NCI-H460 (cell line): Measurements from ENCODE around the gene SHB. TPM values are rescaled to one million over a fixed set of nuclear protein-coding genes. Genes with fewer than 3 reads are reported as not detected.

Experiments
- DNase-seq: peaks from one replicate; pipeline ENCODE4 v3.0.0-alpha.2; 2016; ENCODE audit warnings: low read depth; ENCODE audit errors: extremely low read depth
- total RNA-seq: library from RNA; depleted of rRNA; stranded (reverse); fragments of >200 nt; shearing (Covaris generic); gene quantifications from 2 replicates; pipeline ENCODE4 v1.2.3, GENCODE V29; 2014

The SHB gene
- total RNA-seq, 1 experiment from 2014 or later: 12.5 TPM

- no peak for DNase-seq
These were observed 41.3 kb downstream of the SHB start for GRCh38 chr9:38027714-38028113.

DNA sequence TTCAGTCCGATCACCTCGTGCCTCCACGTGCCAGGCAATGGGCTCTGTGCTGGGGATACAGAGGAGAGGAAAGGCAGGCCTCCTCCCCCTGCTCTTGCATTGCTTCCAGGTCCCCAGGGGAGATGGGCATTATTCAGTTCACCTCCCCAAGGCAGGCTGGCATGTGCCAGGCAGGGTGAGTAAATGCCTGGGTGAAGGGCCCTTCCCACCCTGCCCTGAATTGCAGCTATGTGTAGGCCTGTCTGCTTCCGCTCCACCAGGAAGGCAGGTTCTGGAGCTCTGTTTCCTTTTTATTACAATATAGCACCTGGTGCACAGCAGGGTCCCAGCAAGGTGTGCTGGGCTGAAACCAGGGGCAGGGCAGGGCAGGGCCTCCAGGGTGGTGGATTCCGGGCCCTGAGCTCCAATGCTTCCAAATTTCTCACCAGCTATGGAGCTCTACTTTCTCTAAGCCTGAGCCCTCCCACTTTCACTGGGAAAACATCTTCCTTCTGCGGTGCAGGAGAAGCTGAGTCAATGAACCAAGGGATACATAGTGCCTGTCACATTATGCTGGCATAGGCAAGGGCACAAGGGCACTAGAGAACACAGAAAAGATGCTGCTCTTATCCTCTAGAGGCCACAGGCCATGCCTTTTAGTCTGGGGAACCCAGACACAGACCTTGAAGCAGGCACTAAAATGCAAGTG lies 42.0 kb downstream of the SHB start:
- no peak for DNase-seq

DNA sequence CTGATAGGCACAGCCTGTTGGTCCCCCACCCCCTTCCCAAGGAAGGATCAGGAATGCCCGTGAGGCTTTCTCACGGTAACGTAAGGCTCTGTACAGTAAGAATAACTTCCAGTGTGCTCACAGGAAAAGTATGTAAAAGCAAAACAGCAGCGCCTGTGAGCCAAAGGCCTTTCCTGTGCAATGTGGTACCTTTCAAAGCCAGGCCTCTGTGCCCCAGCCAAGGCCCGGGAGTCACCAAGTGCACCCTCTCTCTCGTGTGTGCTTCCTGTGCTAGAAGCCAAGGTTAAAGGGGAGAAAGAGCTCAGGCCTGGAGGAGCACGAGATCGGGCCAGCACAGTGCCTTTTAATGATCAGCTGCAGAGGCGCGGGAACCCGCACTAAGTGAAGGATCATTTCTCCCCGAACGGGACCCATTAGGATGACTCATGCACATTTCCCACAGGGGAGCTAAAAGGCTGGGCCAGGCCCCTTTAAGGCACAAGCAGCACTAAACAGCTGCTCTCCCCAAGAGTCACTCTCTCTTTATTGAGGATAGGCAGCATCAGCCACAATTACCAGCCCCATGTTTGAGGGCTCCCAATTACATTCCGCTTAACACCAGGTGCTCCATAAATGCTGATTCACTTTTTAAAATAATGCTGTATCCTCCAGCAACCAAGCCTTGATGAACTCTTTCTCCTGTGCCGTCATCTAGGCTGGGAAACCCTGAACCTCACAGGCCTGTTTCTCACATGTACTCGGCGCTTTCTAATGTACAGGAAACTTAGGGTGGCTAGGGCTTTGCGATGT lies 42.8 kb downstream of the SHB start:
- peak; percentile 59 for DNase-seq

- no peak for DNase-seq
These were observed 43.9 kb downstream of the SHB start for GRCh38 chr9:38025166-38025565.

DNA sequence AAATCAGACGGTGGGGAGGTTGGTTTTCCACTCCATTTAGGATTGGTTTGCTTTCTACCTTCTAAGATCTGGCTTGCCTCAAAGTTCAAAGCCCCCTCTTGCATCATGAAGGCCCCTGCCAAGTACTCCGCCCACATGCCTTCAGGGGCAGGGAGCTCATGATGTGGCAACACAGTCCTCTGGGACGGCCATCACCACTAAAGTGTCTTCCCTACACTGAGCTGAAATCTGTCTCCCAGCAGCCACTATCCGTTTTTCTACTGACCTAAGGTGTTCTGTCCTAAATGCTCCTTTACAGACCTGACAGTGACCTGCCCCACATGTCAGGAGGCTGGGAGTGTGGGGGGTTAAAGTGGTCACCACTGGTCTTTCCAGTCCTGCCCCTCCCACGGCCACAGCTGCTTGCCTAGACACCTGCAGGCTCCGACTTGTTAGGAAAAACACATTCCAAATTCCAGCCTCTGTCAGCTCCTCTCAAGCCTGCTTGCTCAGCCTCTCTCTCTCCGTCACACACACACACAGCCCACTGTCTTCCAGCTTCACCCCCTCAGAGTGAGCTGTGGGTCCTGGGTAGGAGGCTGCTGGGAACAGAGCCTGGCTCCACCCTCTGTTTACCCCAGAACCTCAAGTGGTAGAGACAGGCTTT lies 44.9 kb downstream of the SHB start:
- no peak for DNase-seq

GRCh38 chr9:38023661-38024035 lies 45.4 kb downstream of the SHB start:
- DNase-seq: no peak

- DNase-seq: no peak
These were observed 46.0 kb downstream of the SHB start for GRCh38 chr9:38022995-38023394.

DNA sequence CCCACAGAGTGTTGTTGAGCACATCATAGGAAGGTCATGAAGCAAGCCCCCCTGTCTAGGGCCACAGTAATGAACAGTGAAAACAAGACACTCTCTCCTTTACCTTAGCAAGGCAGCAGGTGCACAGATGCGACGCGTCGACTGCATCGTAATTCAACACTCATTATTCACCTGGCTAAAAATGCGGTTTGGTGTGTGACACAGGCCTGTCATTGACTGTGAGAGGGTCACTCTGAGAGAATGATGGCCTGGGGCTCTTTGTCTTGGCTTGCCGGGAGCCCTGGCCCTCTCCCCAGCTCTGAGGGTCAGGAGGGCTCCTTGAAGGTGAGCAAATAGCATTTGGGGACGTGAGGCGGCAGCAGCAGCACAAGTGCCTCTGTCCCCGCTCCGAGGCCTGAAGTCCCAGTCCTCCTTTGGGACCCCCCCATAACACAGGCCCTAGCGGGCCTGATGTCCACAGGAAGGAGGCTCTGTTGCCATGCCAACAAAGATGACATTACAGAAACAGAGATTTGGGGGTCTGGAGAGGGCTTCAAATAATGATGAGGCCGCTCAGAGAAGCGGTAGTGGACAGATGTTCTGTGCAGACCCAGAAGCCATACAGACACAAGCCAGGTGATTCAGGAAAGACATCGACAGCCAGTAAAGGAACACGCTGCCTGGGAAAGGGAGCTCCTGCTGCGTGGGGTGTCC lies 46.7 kb downstream of the SHB start:
- no peak for DNase-seq

DNA sequence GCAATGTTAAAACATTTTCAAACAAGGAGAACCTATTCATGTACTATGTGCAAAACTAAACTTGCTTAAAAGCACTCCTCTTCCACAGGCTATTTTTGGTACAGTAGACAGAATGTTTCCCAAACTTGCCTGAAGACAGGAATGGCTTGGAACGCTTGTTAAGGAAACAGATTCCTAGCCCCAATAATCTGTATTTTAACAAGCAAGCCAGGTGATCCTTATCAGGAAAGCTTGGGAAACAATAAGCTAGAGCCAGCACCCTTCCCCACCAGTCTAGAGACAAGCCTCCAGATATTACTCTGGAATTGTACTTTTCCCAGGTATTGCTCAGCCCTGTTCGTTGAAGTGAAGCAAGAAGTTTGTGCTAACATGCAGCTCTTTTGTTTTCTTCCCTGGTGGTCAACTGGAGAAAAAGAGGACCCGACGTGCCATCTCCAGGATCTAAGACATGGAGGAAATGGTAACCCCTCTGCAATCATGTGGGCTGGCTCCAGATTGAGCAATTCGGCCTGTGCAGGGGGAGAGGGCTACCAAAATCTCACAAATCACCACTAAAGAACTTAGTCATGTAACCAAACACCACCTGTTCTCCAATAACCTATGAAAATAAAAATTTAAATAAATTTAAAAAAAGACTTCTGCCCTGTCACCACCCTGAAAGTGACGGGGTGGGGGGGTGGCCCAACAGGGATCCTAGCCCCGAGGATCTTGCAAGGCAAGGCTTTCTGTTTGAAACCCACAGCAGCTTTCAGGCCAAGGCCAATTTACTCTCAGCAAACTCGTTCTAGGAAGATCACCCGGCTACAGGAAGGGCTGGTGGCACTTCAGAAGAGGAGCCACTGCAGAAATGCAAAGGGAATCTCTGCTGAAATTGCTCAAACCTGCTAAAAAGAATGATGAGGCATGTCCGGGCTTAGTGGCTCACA lies 48.6 kb downstream of the SHB start:
- DNase-seq: no peak

GRCh38 chr9:38019731-38020130 lies 49.3 kb downstream of the SHB start:
- DNase-seq: no peak

DNA sequence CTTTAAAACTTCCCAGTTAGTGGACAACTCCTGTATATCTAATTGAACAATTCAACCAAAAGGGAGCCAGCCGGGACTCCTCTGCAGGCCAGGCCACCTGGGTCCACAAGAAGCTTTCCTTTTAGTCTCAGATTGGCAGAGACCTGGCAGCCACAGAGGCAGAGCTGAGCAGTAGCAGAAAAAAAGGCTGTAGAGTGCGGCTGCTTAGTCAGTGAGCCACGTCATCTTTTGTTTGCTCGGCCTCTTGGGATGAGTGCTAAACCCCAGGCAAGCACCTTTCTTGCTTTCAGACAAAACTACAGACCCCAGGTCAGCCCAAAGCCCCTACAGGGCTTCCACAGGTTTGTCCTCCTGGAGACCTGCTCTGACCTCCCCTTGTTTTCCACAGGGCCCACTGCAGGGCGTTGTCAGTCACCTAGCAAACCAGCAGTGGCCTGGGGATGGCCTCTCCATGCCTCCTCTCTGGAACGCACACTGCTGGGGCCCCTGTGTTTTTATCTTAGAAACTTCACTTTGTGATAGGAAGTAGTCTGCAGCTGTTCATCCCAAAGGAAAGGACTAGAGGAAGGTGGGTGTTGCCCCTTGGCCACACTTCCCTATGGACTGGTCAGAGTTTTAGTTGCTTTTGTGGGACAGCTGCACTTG lies 49.9 kb downstream of the SHB start:
- DNase-seq: peak; percentile 49

DNA sequence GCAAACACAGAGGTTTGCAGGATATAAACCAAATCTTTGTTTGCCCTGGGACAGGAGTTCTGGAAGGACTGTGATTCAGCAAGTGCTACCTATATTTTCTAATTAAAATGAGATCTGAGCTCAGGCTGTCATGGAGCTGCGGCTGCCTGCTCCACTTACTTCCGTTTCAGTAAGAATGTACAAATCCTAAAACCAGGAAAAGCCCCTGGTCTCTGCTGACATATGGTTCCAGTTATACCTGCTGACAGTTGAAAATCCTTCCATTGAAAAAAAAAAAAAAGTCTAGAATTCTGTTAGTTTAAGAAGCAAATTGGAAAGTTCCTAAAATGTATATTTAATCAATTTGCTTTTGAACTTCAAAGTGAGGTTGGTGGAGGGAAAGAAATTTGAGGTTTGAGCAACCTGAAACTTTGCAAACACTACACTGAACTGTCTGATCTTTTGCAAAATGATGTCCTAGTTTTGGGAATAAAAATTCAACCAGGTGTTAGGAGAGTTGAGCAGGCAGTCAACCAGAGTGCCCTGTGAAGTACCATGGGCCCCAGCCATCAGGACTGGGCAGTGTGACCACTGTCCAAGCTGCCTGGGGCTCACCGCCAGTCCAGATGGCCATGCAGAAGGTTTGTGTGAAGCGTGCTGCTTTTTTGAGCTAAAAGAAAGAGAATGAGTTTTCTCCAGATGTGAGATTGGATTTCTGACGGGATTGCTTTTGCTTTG lies 50.6 kb downstream of the SHB start:
- DNase-seq: no peak

DNA sequence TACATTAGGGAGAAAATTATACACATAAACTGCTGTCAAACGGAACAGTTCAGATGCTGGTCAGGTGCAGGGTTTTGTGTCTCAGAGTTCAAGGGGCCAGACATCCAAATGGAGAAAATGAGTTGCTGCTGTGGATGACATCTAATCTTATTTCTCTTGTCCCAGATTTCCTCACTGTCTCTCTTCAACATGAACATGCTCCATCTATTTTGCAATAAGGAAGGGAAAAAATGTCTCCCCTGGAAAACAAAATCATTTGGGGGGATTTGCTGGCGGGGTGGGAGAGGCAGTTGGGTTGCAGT lies 51.2 kb downstream of the SHB start:
- no peak for DNase-seq

DNA sequence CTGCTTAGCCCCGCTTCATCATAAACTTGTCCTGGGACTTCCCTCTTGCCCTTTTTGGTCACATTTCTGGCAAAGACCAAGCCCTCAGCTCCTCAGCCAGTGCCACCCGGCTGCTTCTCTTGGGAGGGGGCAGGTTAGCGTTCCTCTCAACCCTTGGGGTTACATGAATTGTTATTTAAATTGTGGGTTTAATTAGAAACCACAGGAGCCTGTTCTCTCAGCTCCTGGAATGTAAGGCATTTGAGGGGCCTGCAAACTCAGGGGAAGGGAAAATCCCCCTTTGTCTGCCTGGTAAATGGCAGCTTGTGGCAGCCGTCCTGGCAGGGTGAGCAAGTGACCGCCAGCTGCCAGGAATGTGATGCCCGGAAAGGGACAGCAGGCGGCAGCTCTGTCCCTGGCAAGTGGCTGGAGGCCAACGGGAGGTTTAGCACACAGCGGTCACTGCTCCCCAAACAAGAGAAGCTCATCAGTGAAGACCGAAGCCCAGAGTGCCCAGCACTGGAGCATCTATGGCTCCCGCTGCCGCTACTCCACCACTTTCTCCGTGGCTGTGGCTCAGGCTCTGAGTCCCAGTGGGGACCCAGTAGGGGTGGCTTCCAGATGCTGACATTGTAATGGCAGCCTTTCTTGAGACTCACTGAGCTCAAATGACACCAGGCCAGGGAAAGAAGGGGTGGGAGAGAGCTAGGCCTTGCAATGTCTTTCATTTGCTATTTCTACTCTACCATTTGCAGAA lies 51.7 kb downstream of the SHB start:
- DNase-seq: peak; percentile 59

GRCh38 chr9:38016375-38017135 lies 52.5 kb downstream of the SHB start:
- no peak for DNase-seq

DNA sequence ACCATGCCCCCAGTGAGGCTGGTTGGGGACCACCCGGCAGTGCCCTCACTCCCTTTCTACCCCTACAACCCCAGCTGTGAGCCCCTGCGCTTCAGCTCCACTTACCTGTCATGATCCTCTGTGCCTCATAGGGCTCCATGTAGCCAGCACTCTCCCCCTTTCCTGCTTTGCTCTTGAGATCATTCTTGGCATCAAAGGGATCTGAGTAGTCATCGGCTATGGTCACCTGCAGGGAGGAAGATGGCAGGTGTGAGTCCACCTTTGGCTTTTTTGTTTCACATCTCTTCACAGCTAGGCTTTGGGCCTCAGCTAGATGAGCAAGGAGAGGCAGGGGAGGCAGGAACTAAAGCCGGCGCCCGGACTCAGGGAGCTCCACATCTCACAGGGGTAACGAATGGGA lies 53.1 kb downstream of the SHB start:
- no peak for DNase-seq

- no peak for DNase-seq
These were observed 53.8 kb downstream of the SHB start for GRCh38 chr9:38015266-38015665.
